AG10803 (cell line): ENCODE results near the gene RFLNA.

Experiments
- DNase-seq: peaks from one replicate; pipeline ENCODE4 v3.0.0; 2010; ENCODE audit warnings: low read depth
- H3K4me3 ChIP-seq: 2 replicates; pipeline ENCODE4 v1.5.1; 2011; ENCODE audit warnings: mild to moderate bottlenecking, low read length, control low read depth
- CTCF ChIP-seq: conservative IDR thresholded peaks from 2 replicates; pipeline ENCODE4 v1.5.1; 2011; ENCODE audit warnings: mild to moderate bottlenecking, low read length, control low read depth, inconsistent platforms

Gene RFLNA

GRCh38 chr12:124324803-124325705 is 30.2 kb downstream of the RFLNA start:
- no peak for DNase-seq
- no peak overlapping the region for H3K4me3 ChIP-seq
- no peak for TF ChIP-seq CTCF

GRCh38 chr12:124326104-124326503 is 31.2 kb downstream of the RFLNA start:
- no peak overlapping the region for H3K4me3 ChIP-seq
- DNase-seq: no peak
- TF ChIP-seq CTCF: no peak

GRCh38 chr12:124326871-124327270 is 32.0 kb downstream of the RFLNA start:
- no peak overlapping the region for H3K4me3 ChIP-seq
- no peak for DNase-seq
- no peak for TF ChIP-seq CTCF

GRCh38 chr12:124327362-124328043 is 32.6 kb downstream of the RFLNA start:
- no peak for TF ChIP-seq CTCF
- no peak overlapping the region for H3K4me3 ChIP-seq

GRCh38 chr12:124328116-124328515 is 33.2 kb downstream of the RFLNA start:
- no peak overlapping the region for H3K4me3 ChIP-seq
- no peak for DNase-seq
- TF ChIP-seq CTCF: no peak

More at GRCh38 chr12:124327362-124328043, 32.6 kb downstream of the RFLNA start:
- no peak for DNase-seq

- TF ChIP-seq CTCF: no peak
- H3K4me3 ChIP-seq: no peak overlapping the region
- no peak for DNase-seq
Measured at GRCh38 chr12:124328636-124329035, 33.7 kb downstream of the RFLNA start.
